ENCODE results near the gene SND1. TPM values are rescaled to one million over a fixed set of nuclear protein-coding genes. Genes with fewer than 3 reads are reported as not detected.

Gene SND1
- total and polyA plus RNA-seq, 2 donors (not counting 1 experiment from before 2014, with no cell fraction given), result 44.4 to 165 TPM

- H3K4me1 Mint-ChIP-seq, result peaks cover 9% of the 10 kb centered on the region
- Histone ChIP-seq H4K20me1 (ENCODE audit: control insufficient read depth, insufficient read depth, low read length, poor library complexity, severe bottlenecking) (no peaks in the 10 kb centered on the region), H3K79me2 (ENCODE audit: control insufficient read depth, insufficient read depth, low read length) (peaks cover 18% of the 10 kb centered on the region), H3K27me3 (replicated peaks in 1 of 4; ENCODE audit: control extremely low read depth in 1 of 4, control insufficient read depth in 3 of 4, insufficient read depth in 4 of 4, low read length in 3 of 4) (no peaks in the 10 kb centered on the region), H3K4me2 (replicated peaks; ENCODE audit: low read depth, low read length, poor library complexity, severe bottlenecking) (no peak overlapping the region), H2AFZ (ENCODE audit: insufficient read depth, low read depth, low read length, poor library complexity, severe bottlenecking) (no peak overlapping the region), H3K4me1 (ENCODE audit: control insufficient read depth in 2 of 2, insufficient read depth in 2 of 2, low read length in 2 of 2) (no peaks in the 10 kb centered on the region), H3K36me3 (replicated peaks in 1 of 2; ENCODE audit: control extremely low read depth in 1 of 2, control insufficient read depth in 1 of 2, extremely low read depth in 1 of 2, insufficient read depth in 2 of 2, low read length in 1 of 2) (peaks cover 2 to 17% of the 10 kb centered on the region in 2 experiments), H3K9ac (ENCODE audit: low read length) (no peak overlapping the region), H3K27ac (ENCODE audit: low read length in 2 of 2) (no peak overlapping the region), H3K9me3 (ENCODE audit: control extremely low read depth in 1 of 3, control insufficient read depth in 2 of 3, insufficient read depth in 1 of 3, low read length in 2 of 3) (no peaks in the 10 kb centered on the region), H3K4me3 (ENCODE audit: control extremely low read depth in 1 of 5, extremely low read depth in 1 of 5, insufficient read depth in 1 of 5, low read depth in 2 of 5, low read length in 4 of 5) (no peak overlapping the region)
- TF ChIP-seq EZH2 (IDR thresholded peaks at IDR 0.05; ENCODE audit: borderline replicate concordance, insufficient read depth, low read depth, low read length, poor library complexity, severe bottlenecking), result no peak
- TF ChIP-seq CTCF (IDR thresholded peaks at IDR 0.05), result no peak
- H3K27me3 Mint-ChIP-seq, result no peaks in the 10 kb centered on the region
- no peaks in the 10 kb centered on the region for H3K9me3 Mint-ChIP-seq (ENCODE audit: insufficient read depth)
- ChIA-PET POLR2A (no interaction called here), CTCF (no interaction called here)
- DNase-seq, result no peak
- no peak overlapping the region for H3K4me3 Mint-ChIP-seq
- no peak overlapping the region for H3K27ac Mint-ChIP-seq
- intact Hi-C loops (cut with micrococcal nuclease), result no loop called here
- ATAC-seq (ENCODE audit: low read depth), result no peak
- 100% methylated on average over 4 of the region's 6 CpGs for whole genome bisulfite sequencing (ENCODE audit: insufficient coverage)
Measured at GRCh38 chr7:127950233-127950935, 298.4 kb downstream of the SND1 start.

DNA sequence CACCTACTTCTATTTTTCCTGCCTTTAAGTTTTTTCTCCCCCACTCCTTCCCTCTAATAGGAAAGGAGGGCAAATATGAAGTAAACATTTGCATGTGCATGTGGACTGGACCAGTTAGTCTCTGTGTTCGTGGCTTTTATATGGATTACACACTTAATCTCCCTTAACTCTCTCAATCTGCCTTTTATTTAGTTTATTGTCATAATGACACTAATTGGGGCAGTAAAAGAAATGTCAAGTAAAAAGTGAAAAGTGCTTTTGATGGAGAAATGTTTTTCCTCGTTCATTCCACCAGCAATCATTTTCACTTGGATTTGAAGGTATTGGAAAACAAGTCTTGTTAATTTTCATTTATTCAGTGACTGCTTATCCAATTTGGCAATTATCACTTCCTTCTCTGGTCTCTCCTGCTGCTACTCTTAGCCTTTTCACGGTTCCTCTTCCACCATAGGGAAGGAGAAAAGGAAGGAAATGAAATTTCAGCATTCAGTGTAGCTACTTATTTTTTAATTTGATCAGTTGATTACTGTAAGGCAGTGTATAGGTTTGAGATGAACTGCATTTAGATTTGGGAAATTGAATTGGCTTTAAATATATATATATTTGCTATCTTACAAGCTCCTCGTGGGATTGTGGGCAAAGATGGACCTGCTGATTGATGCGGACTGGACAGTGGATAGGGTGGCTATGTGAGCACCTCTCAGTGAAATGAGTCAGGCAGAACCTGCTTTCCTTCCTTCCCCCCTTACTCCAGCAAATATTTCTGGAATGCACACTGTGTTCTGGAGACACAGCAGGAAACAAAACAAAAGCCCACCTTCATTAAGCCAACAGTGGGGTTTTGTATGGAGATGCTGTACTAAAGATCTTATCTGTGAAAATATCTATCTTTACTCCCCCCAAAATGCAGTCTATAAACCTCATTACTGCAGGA lies 301.7 kb downstream of the SND1 start:
- H3K9me3 ChIP-seq (ENCODE audit: control extremely low read depth in 1 of 3, control insufficient read depth in 2 of 3, insufficient read depth in 1 of 3, low read length in 2 of 3), result no peaks in the 10 kb centered on the region
- no peaks in the 10 kb centered on the region for H3K27me3 Mint-ChIP-seq
- peaks cover 2 to 39% of the 10 kb centered on the region in 2 experiments for H3K36me3 ChIP-seq (replicated peaks in 1 of 2; ENCODE audit: control extremely low read depth in 1 of 2, control insufficient read depth in 1 of 2, extremely low read depth in 1 of 2, insufficient read depth in 2 of 2, low read length in 1 of 2)
- no peak overlapping the region for H3K4me3 ChIP-seq (ENCODE audit: control extremely low read depth in 1 of 5, extremely low read depth in 1 of 5, insufficient read depth in 1 of 5, low read depth in 2 of 5, low read length in 4 of 5)
- no peaks in the 10 kb centered on the region for H3K4me1 Mint-ChIP-seq
- intact Hi-C loops (cut with micrococcal nuclease), result no loop called here
- no CpG with 5 or more reads among the region's 5 CpGs for WGBS (ENCODE audit: insufficient coverage)
- TF ChIP-seq CTCF (IDR thresholded peaks at IDR 0.05) (no peak), EZH2 (IDR thresholded peaks at IDR 0.05; ENCODE audit: borderline replicate concordance, insufficient read depth, low read depth, low read length, poor library complexity, severe bottlenecking) (no peak)
- H3K4me2 ChIP-seq (replicated peaks; ENCODE audit: low read depth, low read length, poor library complexity, severe bottlenecking), result no peak overlapping the region
- peaks cover 19% of the 10 kb centered on the region for H3K79me2 ChIP-seq (ENCODE audit: control insufficient read depth, insufficient read depth, low read length)
- H3K4me3 Mint-ChIP-seq, result no peak overlapping the region
- ATAC-seq (ENCODE audit: low read depth) (no peak), DNase-seq (no peak)
- H3K9ac ChIP-seq (ENCODE audit: low read length), result no peak overlapping the region
- no peak overlapping the region for H2AFZ ChIP-seq (ENCODE audit: insufficient read depth, low read depth, low read length, poor library complexity, severe bottlenecking)
- ChIA-PET CTCF (no interaction called here), POLR2A (no interaction called here)
- H3K27ac Mint-ChIP-seq, result no peak overlapping the region
- no peaks in the 10 kb centered on the region for H4K20me1 ChIP-seq (ENCODE audit: control insufficient read depth, insufficient read depth, low read length, poor library complexity, severe bottlenecking)
- H3K4me1 ChIP-seq (ENCODE audit: control insufficient read depth in 2 of 2, insufficient read depth in 2 of 2, low read length in 2 of 2), result no peaks in the 10 kb centered on the region
- H3K9me3 Mint-ChIP-seq (ENCODE audit: insufficient read depth), result no peaks in the 10 kb centered on the region
- no peaks in the 10 kb centered on the region for H3K27me3 ChIP-seq (replicated peaks in 1 of 4; ENCODE audit: control extremely low read depth in 1 of 4, control insufficient read depth in 3 of 4, insufficient read depth in 4 of 4, low read length in 3 of 4)
- H3K27ac ChIP-seq (ENCODE audit: low read length in 2 of 2), result no peak overlapping the region

All from B cell (primary cell).